GM23338 (cell line): ENCODE measurements around the gene ATP4A. TPM values are rescaled to one million over a fixed set of nuclear protein-coding genes. Genes with fewer than 3 reads are reported as not detected.

ENCODE experiments used
- EZH2phosphoT487 ChIP-seq: fragments of 200-600 bp; sonication (generic); IDR thresholded peaks from one replicate; pipeline ENCODE4 v1.8.1; 2018; ENCODE audit warnings: antibody characterized with exemption; ENCODE audit not compliant: unreplicated experiment
- polyA plus RNA-seq: library from polyadenylated mRNA; unstranded; fragments of >200 nt; fragmentation: Nextera tagmentation; extraction: Ambion mirVana; gene quantifications from 2 replicates; pipeline ENCODE4 v1.2.1, GENCODE V29; 2016
- total RNA-seq: library from RNA; depleted of rRNA; stranded (reverse); fragments of >200 nt; shearing (Covaris generic); gene quantifications from 2 replicates; pipeline ENCODE4 v1.2.3, GENCODE V29; 2014
- TF ChIP-seq, protein P1 (sequence below): IDR thresholded peaks from one replicate; pipeline ENCODE4 v1.6.1; 2018; ENCODE audit warnings: antibody characterized with exemption; ENCODE audit not compliant: unreplicated experiment
- TF ChIP-seq, protein P2 (sequence below): fragments of 250-450 bp; sonication (Bioruptor Pico); IDR thresholded peaks from 2 replicates; pipeline ENCODE4 v1.5.0; 2020; ENCODE audit warnings: mild to moderate bottlenecking, moderate library complexity
- TF ChIP-seq, protein P3 (sequence below): IDR thresholded peaks from 2 replicates; pipeline ENCODE4 v1.6.1; 2016; ENCODE audit warnings: antibody characterized with exemption

Gene ATP4A
- total and polyA plus RNA-seq, 2 experiments from 2014 or later, result 0.61 to 0.63 TPM

DNA sequence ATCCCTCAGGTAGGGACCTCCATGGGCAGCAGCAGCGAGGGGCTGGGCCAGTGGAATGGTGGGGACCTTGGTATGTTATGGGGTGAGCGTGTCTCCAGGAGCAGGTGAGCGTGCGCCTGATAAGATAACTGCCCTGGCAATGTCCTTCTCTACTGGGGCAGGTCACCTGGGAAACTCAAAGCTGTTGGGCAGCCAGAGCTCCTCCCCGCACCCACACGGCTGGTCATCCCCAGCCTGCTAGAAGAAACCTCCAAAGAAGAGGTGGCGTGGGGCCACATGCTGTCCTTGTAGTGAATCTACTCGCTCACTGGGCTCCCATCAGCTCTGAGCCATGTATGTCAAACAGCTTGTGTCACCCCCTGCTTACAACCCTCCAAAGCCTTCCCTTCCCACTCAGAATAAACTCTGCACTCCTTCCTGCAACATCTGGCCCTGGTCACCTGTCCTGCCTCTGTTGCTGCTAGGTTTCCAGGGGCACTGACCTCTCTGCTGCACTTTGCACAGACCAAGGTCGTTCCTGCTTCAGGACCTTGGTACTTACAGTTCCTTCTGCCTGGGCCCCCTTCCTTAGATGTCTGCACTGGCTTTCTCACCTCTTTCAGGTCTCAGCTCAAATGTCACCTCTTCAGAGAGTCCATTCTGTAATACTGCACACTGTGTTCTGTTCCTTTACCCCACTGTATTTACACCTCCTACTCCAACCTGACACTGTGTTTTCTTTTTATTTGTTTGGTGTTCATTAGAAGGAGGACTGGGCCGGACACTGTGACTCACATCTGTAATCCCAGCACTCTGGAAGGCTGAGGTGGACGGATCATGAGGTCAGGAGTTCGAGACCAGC is 1.8 kb upstream of the ATP4A start (continued):
- TF ChIP-seq, protein P1, sequence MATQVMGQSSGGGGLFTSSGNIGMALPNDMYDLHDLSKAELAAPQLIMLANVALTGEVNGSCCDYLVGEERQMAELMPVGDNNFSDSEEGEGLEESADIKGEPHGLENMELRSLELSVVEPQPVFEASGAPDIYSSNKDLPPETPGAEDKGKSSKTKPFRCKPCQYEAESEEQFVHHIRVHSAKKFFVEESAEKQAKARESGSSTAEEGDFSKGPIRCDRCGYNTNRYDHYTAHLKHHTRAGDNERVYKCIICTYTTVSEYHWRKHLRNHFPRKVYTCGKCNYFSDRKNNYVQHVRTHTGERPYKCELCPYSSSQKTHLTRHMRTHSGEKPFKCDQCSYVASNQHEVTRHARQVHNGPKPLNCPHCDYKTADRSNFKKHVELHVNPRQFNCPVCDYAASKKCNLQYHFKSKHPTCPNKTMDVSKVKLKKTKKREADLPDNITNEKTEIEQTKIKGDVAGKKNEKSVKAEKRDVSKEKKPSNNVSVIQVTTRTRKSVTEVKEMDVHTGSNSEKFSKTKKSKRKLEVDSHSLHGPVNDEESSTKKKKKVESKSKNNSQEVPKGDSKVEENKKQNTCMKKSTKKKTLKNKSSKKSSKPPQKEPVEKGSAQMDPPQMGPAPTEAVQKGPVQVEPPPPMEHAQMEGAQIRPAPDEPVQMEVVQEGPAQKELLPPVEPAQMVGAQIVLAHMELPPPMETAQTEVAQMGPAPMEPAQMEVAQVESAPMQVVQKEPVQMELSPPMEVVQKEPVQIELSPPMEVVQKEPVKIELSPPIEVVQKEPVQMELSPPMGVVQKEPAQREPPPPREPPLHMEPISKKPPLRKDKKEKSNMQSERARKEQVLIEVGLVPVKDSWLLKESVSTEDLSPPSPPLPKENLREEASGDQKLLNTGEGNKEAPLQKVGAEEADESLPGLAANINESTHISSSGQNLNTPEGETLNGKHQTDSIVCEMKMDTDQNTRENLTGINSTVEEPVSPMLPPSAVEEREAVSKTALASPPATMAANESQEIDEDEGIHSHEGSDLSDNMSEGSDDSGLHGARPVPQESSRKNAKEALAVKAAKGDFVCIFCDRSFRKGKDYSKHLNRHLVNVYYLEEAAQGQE, result no peak
- TF ChIP-seq, protein P2, sequence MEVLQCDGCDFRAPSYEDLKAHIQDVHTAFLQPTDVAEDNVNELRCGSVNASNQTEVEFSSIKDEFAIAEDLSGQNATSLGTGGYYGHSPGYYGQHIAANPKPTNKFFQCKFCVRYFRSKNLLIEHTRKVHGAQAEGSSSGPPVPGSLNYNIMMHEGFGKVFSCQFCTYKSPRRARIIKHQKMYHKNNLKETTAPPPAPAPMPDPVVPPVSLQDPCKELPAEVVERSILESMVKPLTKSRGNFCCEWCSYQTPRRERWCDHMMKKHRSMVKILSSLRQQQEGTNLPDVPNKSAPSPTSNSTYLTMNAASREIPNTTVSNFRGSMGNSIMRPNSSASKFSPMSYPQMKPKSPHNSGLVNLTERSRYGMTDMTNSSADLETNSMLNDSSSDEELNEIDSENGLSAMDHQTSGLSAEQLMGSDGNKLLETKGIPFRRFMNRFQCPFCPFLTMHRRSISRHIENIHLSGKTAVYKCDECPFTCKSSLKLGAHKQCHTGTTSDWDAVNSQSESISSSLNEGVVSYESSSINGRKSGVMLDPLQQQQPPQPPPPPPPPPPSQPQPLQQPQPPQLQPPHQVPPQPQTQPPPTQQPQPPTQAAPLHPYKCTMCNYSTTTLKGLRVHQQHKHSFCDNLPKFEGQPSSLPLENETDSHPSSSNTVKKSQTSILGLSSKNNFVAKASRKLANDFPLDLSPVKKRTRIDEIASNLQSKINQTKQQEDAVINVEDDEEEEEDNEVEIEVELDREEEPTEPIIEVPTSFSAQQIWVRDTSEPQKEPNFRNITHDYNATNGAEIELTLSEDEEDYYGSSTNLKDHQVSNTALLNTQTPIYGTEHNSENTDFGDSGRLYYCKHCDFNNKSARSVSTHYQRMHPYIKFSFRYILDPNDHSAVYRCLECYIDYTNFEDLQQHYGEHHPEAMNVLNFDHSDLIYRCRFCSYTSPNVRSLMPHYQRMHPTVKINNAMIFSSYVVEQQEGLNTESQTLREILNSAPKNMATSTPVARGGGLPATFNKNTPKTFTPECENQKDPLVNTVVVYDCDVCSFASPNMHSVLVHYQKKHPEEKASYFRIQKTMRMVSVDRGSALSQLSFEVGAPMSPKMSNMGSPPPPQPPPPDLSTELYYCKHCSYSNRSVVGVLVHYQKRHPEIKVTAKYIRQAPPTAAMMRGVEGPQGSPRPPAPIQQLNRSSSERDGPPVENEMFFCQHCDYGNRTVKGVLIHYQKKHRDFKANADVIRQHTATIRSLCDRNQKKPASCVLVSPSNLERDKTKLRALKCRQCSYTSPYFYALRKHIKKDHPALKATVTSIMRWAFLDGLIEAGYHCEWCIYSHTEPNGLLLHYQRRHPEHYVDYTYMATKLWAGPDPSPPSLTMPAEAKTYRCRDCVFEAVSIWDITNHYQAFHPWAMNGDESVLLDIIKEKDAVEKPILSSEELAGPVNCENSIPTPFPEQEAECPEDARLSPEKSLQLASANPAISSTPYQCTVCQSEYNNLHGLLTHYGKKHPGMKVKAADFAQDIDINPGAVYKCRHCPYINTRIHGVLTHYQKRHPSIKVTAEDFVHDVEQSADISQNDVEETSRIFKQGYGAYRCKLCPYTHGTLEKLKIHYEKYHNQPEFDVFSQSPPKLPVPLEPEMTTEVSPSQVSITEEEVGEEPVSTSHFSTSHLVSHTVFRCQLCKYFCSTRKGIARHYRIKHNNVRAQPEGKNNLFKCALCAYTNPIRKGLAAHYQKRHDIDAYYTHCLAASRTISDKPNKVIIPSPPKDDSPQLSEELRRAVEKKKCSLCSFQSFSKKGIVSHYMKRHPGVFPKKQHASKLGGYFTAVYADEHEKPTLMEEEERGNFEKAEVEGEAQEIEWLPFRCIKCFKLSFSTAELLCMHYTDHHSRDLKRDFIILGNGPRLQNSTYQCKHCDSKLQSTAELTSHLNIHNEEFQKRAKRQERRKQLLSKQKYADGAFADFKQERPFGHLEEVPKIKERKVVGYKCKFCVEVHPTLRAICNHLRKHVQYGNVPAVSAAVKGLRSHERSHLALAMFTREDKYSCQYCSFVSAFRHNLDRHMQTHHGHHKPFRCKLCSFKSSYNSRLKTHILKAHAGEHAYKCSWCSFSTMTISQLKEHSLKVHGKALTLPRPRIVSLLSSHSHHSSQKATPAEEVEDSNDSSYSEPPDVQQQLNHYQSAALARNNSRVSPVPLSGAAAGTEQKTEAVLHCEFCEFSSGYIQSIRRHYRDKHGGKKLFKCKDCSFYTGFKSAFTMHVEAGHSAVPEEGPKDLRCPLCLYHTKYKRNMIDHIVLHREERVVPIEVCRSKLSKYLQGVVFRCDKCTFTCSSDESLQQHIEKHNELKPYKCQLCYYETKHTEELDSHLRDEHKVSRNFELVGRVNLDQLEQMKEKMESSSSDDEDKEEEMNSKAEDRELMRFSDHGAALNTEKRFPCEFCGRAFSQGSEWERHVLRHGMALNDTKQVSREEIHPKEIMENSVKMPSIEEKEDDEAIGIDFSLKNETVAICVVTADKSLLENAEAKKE (CRISPR knock-in tag), result no peak
- TF ChIP-seq, protein P3, sequence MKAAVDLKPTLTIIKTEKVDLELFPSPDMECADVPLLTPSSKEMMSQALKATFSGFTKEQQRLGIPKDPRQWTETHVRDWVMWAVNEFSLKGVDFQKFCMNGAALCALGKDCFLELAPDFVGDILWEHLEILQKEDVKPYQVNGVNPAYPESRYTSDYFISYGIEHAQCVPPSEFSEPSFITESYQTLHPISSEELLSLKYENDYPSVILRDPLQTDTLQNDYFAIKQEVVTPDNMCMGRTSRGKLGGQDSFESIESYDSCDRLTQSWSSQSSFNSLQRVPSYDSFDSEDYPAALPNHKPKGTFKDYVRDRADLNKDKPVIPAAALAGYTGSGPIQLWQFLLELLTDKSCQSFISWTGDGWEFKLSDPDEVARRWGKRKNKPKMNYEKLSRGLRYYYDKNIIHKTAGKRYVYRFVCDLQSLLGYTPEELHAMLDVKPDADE, result no peak
- no peak for TF ChIP-seq EZH2phosphoT487
